ENCODE data around the gene CACNA1G. TPM values are rescaled to one million over a fixed set of nuclear protein-coding genes. Genes with fewer than 3 reads are reported as not detected.

CACNA1G gene
- total RNA-seq, 1 donor from 2014 or later, result 0.05 TPM

GRCh38 chr17:50624321-50624934 lies 63.9 kb downstream of the CACNA1G start:
- intact Hi-C loops (cut with micrococcal nuclease), result no loop called here
- no peaks in the 10 kb centered on the region for H3K9me3 Mint-ChIP-seq
- H3K4me1 Mint-ChIP-seq (ENCODE audit: low read depth), result peaks cover 4% of the 10 kb centered on the region
- H3K27ac Mint-ChIP-seq, result no peak overlapping the region
- peaks cover 35% of the 10 kb centered on the region for H3K27me3 Mint-ChIP-seq (ENCODE audit: insufficient read depth)
- no peak overlapping the region for H3K4me3 Mint-ChIP-seq
- H3K36me3 Mint-ChIP-seq (ENCODE audit: low read depth), result no peaks in the 10 kb centered on the region
- no peak for DNase-seq (ENCODE audit: low spot score)

GRCh38 chr17:50625032-50625871 lies 64.7 kb downstream of the CACNA1G start:
- Mint-ChIP-seq H3K27me3 (ENCODE audit: insufficient read depth) (peaks cover 39% of the 10 kb centered on the region), H3K4me1 (ENCODE audit: low read depth) (peaks cover 4% of the 10 kb centered on the region), H3K36me3 (ENCODE audit: low read depth) (no peaks in the 10 kb centered on the region), H3K4me3 (no peak overlapping the region), H3K9me3 (no peaks in the 10 kb centered on the region), H3K27ac (no peak overlapping the region)
- intact Hi-C loops (cut with micrococcal nuclease), result no loop called here
- no peak for DNase-seq (ENCODE audit: low spot score)

GRCh38 chr17:50626037-50626574 lies 65.6 kb downstream of the CACNA1G start:
- Mint-ChIP-seq H3K4me1 (ENCODE audit: low read depth) (peaks cover 4% of the 10 kb centered on the region), H3K4me3 (no peak overlapping the region), H3K9me3 (no peaks in the 10 kb centered on the region), H3K27me3 (ENCODE audit: insufficient read depth) (peaks cover 40% of the 10 kb centered on the region), H3K27ac (no peak overlapping the region), H3K36me3 (ENCODE audit: low read depth) (no peaks in the 10 kb centered on the region)
- intact Hi-C loops (cut with micrococcal nuclease), result loop anchor here (1.0 kb wide), 2 partner anchors 79 to 144 kb away; partner anchors contain the start of gene SPATA20
- DNase-seq (ENCODE audit: low spot score), result peak; percentile 38

- Mint-ChIP-seq H3K36me3 (ENCODE audit: low read depth) (no peaks in the 10 kb centered on the region), H3K27ac (no peak overlapping the region), H3K4me1 (ENCODE audit: low read depth) (peaks cover 4% of the 10 kb centered on the region), H3K4me3 (no peak overlapping the region), H3K27me3 (ENCODE audit: insufficient read depth) (peaks cover 51% of the 10 kb centered on the region), H3K9me3 (no peaks in the 10 kb centered on the region)
- intact Hi-C loops (cut with micrococcal nuclease), result no loop called here
- no peak for DNase-seq (ENCODE audit: low spot score)
Observed at GRCh38 chr17:50627036-50627781, 66.7 kb downstream of the CACNA1G start.

- Mint-ChIP-seq H3K27me3 (ENCODE audit: insufficient read depth) (peaks cover 58% of the 10 kb centered on the region), H3K27ac (no peak overlapping the region), H3K9me3 (no peaks in the 10 kb centered on the region), H3K36me3 (ENCODE audit: low read depth) (no peaks in the 10 kb centered on the region), H3K4me3 (no peak overlapping the region), H3K4me1 (ENCODE audit: low read depth) (peaks cover 4% of the 10 kb centered on the region)
- intact Hi-C loops (cut with micrococcal nuclease), result no loop called here
- no peak for DNase-seq (ENCODE audit: low spot score)
Observed at GRCh38 chr17:50627782-50628601, 67.5 kb downstream of the CACNA1G start.

- H3K9me3 Mint-ChIP-seq, result no peaks in the 10 kb centered on the region
- peaks cover 4% of the 10 kb centered on the region for H3K4me1 Mint-ChIP-seq (ENCODE audit: low read depth)
- H3K27ac Mint-ChIP-seq, result no peak overlapping the region
- DNase-seq (ENCODE audit: low spot score), result no peak
- intact Hi-C loops (cut with micrococcal nuclease), result loop anchor here (1.0 to 5.0 kb wide), 3 partner anchors 52 to 83 kb away; partner anchors contain the start of gene SPATA20
- peaks cover 70% of the 10 kb centered on the region for H3K27me3 Mint-ChIP-seq (ENCODE audit: insufficient read depth)
- H3K4me3 Mint-ChIP-seq, result no peak overlapping the region
- H3K36me3 Mint-ChIP-seq (ENCODE audit: low read depth), result no peaks in the 10 kb centered on the region
Observed at GRCh38 chr17:50629902-50630301, 69.4 kb downstream of the CACNA1G start.

- Mint-ChIP-seq H3K36me3 (ENCODE audit: low read depth) (no peaks in the 10 kb centered on the region), H3K27ac (no peak overlapping the region), H3K9me3 (no peaks in the 10 kb centered on the region), H3K4me3 (no peak overlapping the region), H3K27me3 (ENCODE audit: insufficient read depth) (peaks cover 72% of the 10 kb centered on the region), H3K4me1 (ENCODE audit: low read depth) (peaks cover 4% of the 10 kb centered on the region)
- DNase-seq (ENCODE audit: low spot score), result peak; percentile 26
- intact Hi-C loops (cut with micrococcal nuclease), result loop anchor here (1.0 to 5.0 kb wide), 3 partner anchors 52 to 83 kb away; partner anchors contain the start of gene SPATA20
Observed at GRCh38 chr17:50630524-50631194, 70.1 kb downstream of the CACNA1G start.

- intact Hi-C loops (cut with micrococcal nuclease), result loop anchor here (5.0 kb wide), 1 partner anchor 51 kb away; no protein-coding TSS in a partner anchor
- peaks cover 77% of the 10 kb centered on the region for H3K27me3 Mint-ChIP-seq (ENCODE audit: insufficient read depth)
- H3K4me3 Mint-ChIP-seq, result no peak overlapping the region
- peak overlapping the region; percentile 40 for H3K27ac Mint-ChIP-seq
- DNase-seq (ENCODE audit: low spot score), result no peak
- H3K36me3 Mint-ChIP-seq (ENCODE audit: low read depth), result no peaks in the 10 kb centered on the region
- H3K4me1 Mint-ChIP-seq (ENCODE audit: low read depth), result peaks cover 4% of the 10 kb centered on the region
- H3K9me3 Mint-ChIP-seq, result no peaks in the 10 kb centered on the region
Observed at GRCh38 chr17:50631195-50631907, 70.8 kb downstream of the CACNA1G start.

- H3K36me3 Mint-ChIP-seq (ENCODE audit: low read depth), result no peaks in the 10 kb centered on the region
- intact Hi-C loops (cut with micrococcal nuclease), result loop anchor here (5.0 kb wide), 1 partner anchor 50 kb away; no protein-coding TSS in a partner anchor
- H3K4me3 Mint-ChIP-seq, result no peak overlapping the region
Observed at GRCh38 chr17:50631908-50632571, 71.5 kb downstream of the CACNA1G start.

GRCh38 chr17:50632637-50633036 lies 72.1 kb downstream of the CACNA1G start:
- no peak for DNase-seq (ENCODE audit: low spot score)
- peaks cover 82% of the 10 kb centered on the region for H3K27me3 Mint-ChIP-seq (ENCODE audit: insufficient read depth)
- intact Hi-C loops (cut with micrococcal nuclease), result loop anchor here (5.0 kb wide), 1 partner anchor 50 kb away; no protein-coding TSS in a partner anchor
- no peak overlapping the region for H3K27ac Mint-ChIP-seq
- no peak overlapping the region for H3K4me3 Mint-ChIP-seq
- no peaks in the 10 kb centered on the region for H3K36me3 Mint-ChIP-seq (ENCODE audit: low read depth)
- no peaks in the 10 kb centered on the region for H3K9me3 Mint-ChIP-seq
- peaks cover 4% of the 10 kb centered on the region for H3K4me1 Mint-ChIP-seq (ENCODE audit: low read depth)

More at GRCh38 chr17:50631908-50632571, 71.5 kb downstream of the CACNA1G start:
- H3K27me3 Mint-ChIP-seq (ENCODE audit: insufficient read depth), result peaks cover 81% of the 10 kb centered on the region
- H3K9me3 Mint-ChIP-seq, result no peaks in the 10 kb centered on the region
- no peak for DNase-seq (ENCODE audit: low spot score)
- H3K4me1 Mint-ChIP-seq (ENCODE audit: low read depth), result peaks cover 4% of the 10 kb centered on the region
- H3K27ac Mint-ChIP-seq, result no peak overlapping the region
